ENCODE results near the gene MRPS31. TPM values are rescaled to one million over a fixed set of nuclear protein-coding genes. Genes with fewer than 3 reads are reported as not detected.

The MRPS31 gene
- total RNA-seq, 2 experiments from 2014 or later: 41.0 to 44.7 TPM

DNA sequence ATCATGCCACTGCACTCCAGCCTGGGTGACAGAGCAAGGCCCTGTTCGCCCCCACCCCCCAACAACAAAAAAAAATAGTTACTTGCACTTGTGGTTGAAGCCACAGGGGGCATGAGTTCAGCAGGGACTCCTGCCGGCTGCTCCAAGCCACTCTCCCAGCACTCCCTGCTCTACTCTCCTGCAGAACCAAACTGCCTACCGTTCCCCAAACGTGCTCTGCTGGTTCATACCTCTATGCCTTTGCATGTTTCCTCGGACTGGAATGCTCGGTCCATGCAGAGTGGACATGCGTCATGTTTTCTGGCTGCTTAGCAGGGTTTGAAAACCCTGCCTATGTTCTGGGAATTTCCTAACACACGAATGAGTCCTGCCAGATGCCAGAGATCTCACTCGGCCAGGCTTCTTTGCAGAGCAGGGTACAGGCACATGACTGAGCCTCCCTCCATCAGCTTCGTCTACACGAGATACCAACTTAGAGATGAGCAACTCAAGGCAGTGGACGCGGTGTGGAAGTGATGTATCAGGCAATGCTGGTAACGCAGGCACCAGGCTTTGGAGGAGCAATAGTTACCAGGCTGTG lies 9.9 kb upstream of the MRPS31 start:
- no peaks in the 10 kb centered on the region for H3K9me3 Mint-ChIP-seq
- POLR2A ChIA-PET: interaction anchor here (2.7 kb wide), 1 partner anchor 8 kb away, joined by 15 read pairs; the partner anchor contains the start of gene SLC25A15
- H3K27me3 Mint-ChIP-seq: no peaks in the 10 kb centered on the region
- H3K36me3 Mint-ChIP-seq (ENCODE audit: low read depth): no peaks in the 10 kb centered on the region
- TF ChIP-seq, protein P1, sequence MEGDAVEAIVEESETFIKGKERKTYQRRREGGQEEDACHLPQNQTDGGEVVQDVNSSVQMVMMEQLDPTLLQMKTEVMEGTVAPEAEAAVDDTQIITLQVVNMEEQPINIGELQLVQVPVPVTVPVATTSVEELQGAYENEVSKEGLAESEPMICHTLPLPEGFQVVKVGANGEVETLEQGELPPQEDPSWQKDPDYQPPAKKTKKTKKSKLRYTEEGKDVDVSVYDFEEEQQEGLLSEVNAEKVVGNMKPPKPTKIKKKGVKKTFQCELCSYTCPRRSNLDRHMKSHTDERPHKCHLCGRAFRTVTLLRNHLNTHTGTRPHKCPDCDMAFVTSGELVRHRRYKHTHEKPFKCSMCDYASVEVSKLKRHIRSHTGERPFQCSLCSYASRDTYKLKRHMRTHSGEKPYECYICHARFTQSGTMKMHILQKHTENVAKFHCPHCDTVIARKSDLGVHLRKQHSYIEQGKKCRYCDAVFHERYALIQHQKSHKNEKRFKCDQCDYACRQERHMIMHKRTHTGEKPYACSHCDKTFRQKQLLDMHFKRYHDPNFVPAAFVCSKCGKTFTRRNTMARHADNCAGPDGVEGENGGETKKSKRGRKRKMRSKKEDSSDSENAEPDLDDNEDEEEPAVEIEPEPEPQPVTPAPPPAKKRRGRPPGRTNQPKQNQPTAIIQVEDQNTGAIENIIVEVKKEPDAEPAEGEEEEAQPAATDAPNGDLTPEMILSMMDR (IDR thresholded peaks at IDR 0.05): no peak
- peaks cover 24% of the 10 kb centered on the region for H3K4me1 Mint-ChIP-seq (ENCODE audit: low read depth)
- CTCF ChIA-PET: interaction anchor here (0.6 kb wide), 1 partner anchor 102 kb away, joined by 3 read pairs; no protein-coding TSS in a partner anchor
- no peak for ATAC-seq
- no peak for DNase-seq
- intact Hi-C loops (cut with micrococcal nuclease): no loop called here
- H3K4me3 Mint-ChIP-seq: no peak overlapping the region
- H3K27ac Mint-ChIP-seq: no peak overlapping the region

DNA sequence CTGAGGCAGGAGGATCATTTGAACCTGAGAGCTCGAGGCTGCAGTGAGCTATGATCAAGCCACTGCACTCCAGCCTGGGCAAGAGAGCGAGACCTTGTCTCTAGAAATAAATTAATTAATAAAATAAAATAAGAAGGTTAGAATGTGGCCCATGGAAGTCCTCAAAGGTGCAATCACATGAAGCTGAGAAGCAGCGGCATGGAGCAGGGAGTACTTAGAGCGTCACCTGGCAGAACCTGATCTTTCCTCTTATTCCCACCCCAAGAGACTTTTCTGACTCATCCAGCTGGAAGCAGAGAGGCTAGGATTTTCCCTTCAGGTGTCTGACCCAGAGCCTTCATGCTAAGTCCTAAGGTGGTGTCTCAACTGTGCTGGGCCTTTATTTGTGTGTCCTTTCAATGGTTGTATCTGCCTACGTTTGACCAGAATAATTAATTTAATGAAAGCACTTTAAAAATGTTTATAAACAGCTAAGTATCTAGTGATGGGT lies 8.9 kb upstream of the MRPS31 start:
- ChIA-PET POLR2A (interaction anchor here (0.6 to 2.7 kb wide), 4 partner anchors 9 to 192 kb away, joined by 3 to 15 read pairs (median 4); partner anchors contain the start of genes MRPS31 and SLC25A15), CTCF (interaction anchor here (1.0 to 2.0 kb wide), 3 partner anchors 10 to 95 kb away, joined by 3 to 9 read pairs (median 3); partner anchors contain the start of gene SLC25A15)
- no peaks in the 10 kb centered on the region for H3K9me3 Mint-ChIP-seq
- H3K36me3 Mint-ChIP-seq (ENCODE audit: low read depth): no peaks in the 10 kb centered on the region
- no peak overlapping the region for H3K4me3 Mint-ChIP-seq
- DNase-seq (no peak), ATAC-seq (no peak)
- H3K27ac Mint-ChIP-seq: no peak overlapping the region
- TF ChIP-seq, protein P1 (IDR thresholded peaks at IDR 0.05): no peak
- no peaks in the 10 kb centered on the region for H3K27me3 Mint-ChIP-seq
- peaks cover 30% of the 10 kb centered on the region for H3K4me1 Mint-ChIP-seq (ENCODE audit: low read depth)
- intact Hi-C loops (cut with micrococcal nuclease): loop anchor here (10.0 kb wide), 2 partner anchors 115 to 1095 kb away; partner anchors contain the start of gene FOXO1

DNA sequence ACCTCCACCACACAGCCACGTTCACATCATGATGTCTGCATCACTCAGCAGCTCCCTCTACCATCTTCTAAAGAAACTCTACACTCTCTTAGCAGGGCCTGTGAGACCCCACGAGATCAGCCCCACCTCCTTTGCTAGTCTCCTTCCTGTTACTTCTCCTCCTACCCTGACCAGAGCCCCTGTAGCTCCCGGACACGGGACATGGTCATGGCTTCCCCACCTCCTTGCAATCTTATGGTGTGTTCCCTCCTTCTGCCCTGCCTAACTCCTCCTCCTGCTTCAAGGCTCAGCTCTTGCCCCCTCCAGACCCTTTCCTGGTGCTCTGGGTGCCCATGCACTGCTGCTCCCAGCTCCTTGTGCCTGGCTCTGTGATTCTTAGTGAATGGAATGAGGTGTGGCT lies 8.1 kb upstream of the MRPS31 start:
- Mint-ChIP-seq H3K27me3 (no peaks in the 10 kb centered on the region), H3K4me3 (no peak overlapping the region), H3K27ac (peak overlapping the region; percentile 70), H3K4me1 (ENCODE audit: low read depth) (peaks cover 30% of the 10 kb centered on the region), H3K36me3 (ENCODE audit: low read depth) (no peaks in the 10 kb centered on the region), H3K9me3 (no peaks in the 10 kb centered on the region)
- CTCF ChIA-PET: interaction anchor here (1.0 to 2.7 kb wide), 4 partner anchors 10 to 94 kb away, joined by 3 to 13 read pairs (median 6); partner anchors contain the start of gene SLC25A15
- DNase-seq (no peak), ATAC-seq (no peak)
- TF ChIP-seq, protein P1 (IDR thresholded peaks at IDR 0.05): no peak
- POLR2A ChIA-PET: interaction anchor here (0.6 to 2.7 kb wide), 2 partner anchors 10 to 282 kb away, joined by 3 to 15 read pairs; partner anchors contain the start of genes SLC25A15 and WBP4
- intact Hi-C loops (cut with micrococcal nuclease): loop anchor here (10.0 kb wide), 2 partner anchors 114 to 1094 kb away; partner anchors contain the start of gene FOXO1

DNA sequence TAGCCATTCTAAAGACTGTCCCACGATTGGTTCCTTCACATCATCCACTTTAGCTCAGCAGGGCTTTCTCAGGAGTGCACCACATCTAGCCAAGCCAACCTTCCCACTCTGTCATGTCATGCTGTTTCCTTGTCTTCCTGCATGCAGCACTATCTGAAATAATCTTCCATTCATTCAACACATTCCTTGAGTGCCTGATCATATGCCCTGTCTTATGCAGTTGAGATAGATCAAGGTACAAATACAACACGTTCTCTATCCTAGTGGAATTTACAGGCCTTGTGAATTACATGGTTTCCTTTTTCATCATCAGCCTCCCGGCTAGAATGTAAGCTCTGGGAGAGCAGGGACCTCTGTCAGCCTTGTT lies 6.8 kb upstream of the MRPS31 start:
- intact Hi-C loops (cut with micrococcal nuclease): loop anchor here (10.0 kb wide), 2 partner anchors 113 to 1093 kb away; partner anchors contain the start of gene FOXO1
- Mint-ChIP-seq H3K4me3 (no peak overlapping the region), H3K27me3 (no peaks in the 10 kb centered on the region), H3K27ac (peak overlapping the region; percentile 100), H3K36me3 (ENCODE audit: low read depth) (no peaks in the 10 kb centered on the region), H3K9me3 (no peaks in the 10 kb centered on the region), H3K4me1 (ENCODE audit: low read depth) (peaks cover 30% of the 10 kb centered on the region)
- no peak for ATAC-seq
- ChIA-PET CTCF (interaction anchor here (0.7 to 2.8 kb wide), 29 partner anchors 10 to 1094 kb away, joined by 3 to 34 read pairs (median 3); partner anchors contain the start of gene SLC25A15), POLR2A (interaction anchor here (0.9 to 2.6 kb wide), 3 partner anchors 10 to 113 kb away, joined by 3 to 14 read pairs (median 3); partner anchors contain the start of gene SLC25A15)
- no peak for DNase-seq
- TF ChIP-seq, protein P1 (IDR thresholded peaks at IDR 0.05): no peak
